ENCODE measurements around the gene CPT1B. TPM values are rescaled to one million over a fixed set of nuclear protein-coding genes. Genes with fewer than 3 reads are reported as not detected.

Gene CPT1B
- total and polyA plus RNA-seq, 10 of the 15 experiments (the other 5 are each of a cell fraction or from before 2014, with no cell fraction given), result 3.5 to 54.0 (median 21.7) TPM

DNA sequence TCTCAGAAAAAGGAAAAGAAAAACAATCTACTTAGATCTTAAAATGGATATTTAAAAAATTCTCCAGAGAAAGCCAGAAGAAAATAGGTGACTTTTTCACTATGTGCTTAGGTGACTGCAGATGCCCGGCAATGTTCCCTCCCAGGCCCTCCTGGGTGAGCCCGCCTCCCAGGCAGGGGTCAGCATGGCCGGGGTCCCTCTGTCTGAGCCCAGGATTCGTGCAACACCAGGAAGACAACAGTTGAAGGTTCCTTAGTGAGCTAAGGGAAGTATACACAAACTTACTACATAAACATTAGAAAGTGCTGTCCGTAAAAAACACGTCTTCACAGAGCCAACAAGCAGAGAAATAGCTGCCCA lies 33.9 kb upstream of the CPT1B start:
- RAD21 ChIA-PET (ENCODE audit: unreplicated experiment), result interaction anchor here (1.2 kb wide), 1 partner anchor 71 kb away, joined by 3 read pairs; no protein-coding TSS in a partner anchor
- no peak overlapping the region for H3K4me2 ChIP-seq (ENCODE audit: control insufficient read depth, insufficient read depth)

More for the DNA sequence above, 33.9 kb upstream of the CPT1B start:
- POLR2A ChIA-PET, result no interaction called here
- Histone ChIP-seq H3K4me1 (ENCODE audit: control insufficient read depth, insufficient read depth, low read length) (no peaks in the 10 kb centered on the region), H3K9ac (ENCODE audit: control insufficient read depth, insufficient read depth, low read length) (no peak overlapping the region), H3K79me2 (ENCODE audit: control insufficient read depth, insufficient read depth, low read length) (no peaks in the 10 kb centered on the region), H3K27ac (ENCODE audit: control insufficient read depth, insufficient read depth) (no peak overlapping the region), H3K27me3 (replicated peaks in 1 of 2; ENCODE audit: control insufficient read depth in 2 of 2, insufficient read depth in 2 of 2, low read length in 1 of 2) (no peaks in the 10 kb centered on the region; a peak in 1 of 4 replicates), H2AFZ (ENCODE audit: control insufficient read depth, low read depth, low read length) (no peak overlapping the region), H3K4me3 (no peak overlapping the region), H3K36me3 (ENCODE audit: control insufficient read depth in 2 of 2, insufficient read depth in 2 of 2, low read length in 1 of 2) (no peaks in the 10 kb centered on the region), H4K20me1 (ENCODE audit: control insufficient read depth, insufficient read depth) (no peaks in the 10 kb centered on the region), H3K9me3 (replicated peaks; ENCODE audit: control insufficient read depth, insufficient read depth, low read length) (no peaks in the 10 kb centered on the region)
- 40% methylated on average over 6 of the region's 6 CpGs for WGBS (ENCODE audit: insufficient coverage, insufficient replicate concordance, low lambda C conversion rate, missing lambda C conversion rate)
- DNase-seq (ENCODE audit: low read depth, low spot score), result no peak
- intact Hi-C loops (cut with micrococcal nuclease; ENCODE audit: unreplicated experiment) (no loop called here), in situ Hi-C loops (cut with MboI) (loop anchor here (10.0 kb wide), 1 partner anchor 357 kb away; the partner anchor contains the start of gene HDAC10)
- TF ChIP-seq IKZF2 (IDR thresholded peaks at IDR 0.05) (no peak), KAT2A (conservative IDR thresholded peaks at IDR 0.05; ENCODE audit: control insufficient read depth, low read depth, low read length) (no peak), POLR2AphosphoS2 (IDR thresholded peaks at IDR 0.05; ENCODE audit: low read depth, low read length) (no peak), IRF4 (IDR thresholded peaks at IDR 0.05; ENCODE audit: low read depth, low read length) (no peak), RCOR1 (conservative IDR thresholded peaks at IDR 0.05; ENCODE audit: low read depth, low read length) (no peak), RAD21 (IDR thresholded peaks at IDR 0.05; ENCODE audit: insufficient read depth, low read depth, low read length) (no peak), FOS (IDR thresholded peaks at IDR 0.05; ENCODE audit: borderline replicate concordance, extremely low read depth, insufficient read length) (no peak), SPI1 (IDR thresholded peaks at IDR 0.05; ENCODE audit: borderline replicate concordance, insufficient read depth, low read depth, low read length) (no peak)
- TF ChIP-seq, protein P1, sequence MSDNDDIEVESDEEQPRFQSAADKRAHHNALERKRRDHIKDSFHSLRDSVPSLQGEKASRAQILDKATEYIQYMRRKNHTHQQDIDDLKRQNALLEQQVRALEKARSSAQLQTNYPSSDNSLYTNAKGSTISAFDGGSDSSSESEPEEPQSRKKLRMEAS (IDR thresholded peaks at IDR 0.05; ENCODE audit: low read depth, low read length), result no peak
- TF ChIP-seq, protein P2, sequence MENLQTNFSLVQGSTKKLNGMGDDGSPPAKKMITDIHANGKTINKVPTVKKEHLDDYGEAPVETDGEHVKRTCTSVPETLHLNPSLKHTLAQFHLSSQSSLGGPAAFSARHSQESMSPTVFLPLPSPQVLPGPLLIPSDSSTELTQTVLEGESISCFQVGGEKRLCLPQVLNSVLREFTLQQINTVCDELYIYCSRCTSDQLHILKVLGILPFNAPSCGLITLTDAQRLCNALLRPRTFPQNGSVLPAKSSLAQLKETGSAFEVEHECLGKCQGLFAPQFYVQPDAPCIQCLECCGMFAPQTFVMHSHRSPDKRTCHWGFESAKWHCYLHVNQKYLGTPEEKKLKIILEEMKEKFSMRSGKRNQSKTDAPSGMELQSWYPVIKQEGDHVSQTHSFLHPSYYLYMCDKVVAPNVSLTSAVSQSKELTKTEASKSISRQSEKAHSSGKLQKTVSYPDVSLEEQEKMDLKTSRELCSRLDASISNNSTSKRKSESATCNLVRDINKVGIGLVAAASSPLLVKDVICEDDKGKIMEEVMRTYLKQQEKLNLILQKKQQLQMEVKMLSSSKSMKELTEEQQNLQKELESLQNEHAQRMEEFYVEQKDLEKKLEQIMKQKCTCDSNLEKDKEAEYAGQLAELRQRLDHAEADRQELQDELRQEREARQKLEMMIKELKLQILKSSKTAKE (IDR thresholded peaks at IDR 0.05; ENCODE audit: low read depth, poor library complexity, severe bottlenecking), result no peak
- TF ChIP-seq, protein P3, sequence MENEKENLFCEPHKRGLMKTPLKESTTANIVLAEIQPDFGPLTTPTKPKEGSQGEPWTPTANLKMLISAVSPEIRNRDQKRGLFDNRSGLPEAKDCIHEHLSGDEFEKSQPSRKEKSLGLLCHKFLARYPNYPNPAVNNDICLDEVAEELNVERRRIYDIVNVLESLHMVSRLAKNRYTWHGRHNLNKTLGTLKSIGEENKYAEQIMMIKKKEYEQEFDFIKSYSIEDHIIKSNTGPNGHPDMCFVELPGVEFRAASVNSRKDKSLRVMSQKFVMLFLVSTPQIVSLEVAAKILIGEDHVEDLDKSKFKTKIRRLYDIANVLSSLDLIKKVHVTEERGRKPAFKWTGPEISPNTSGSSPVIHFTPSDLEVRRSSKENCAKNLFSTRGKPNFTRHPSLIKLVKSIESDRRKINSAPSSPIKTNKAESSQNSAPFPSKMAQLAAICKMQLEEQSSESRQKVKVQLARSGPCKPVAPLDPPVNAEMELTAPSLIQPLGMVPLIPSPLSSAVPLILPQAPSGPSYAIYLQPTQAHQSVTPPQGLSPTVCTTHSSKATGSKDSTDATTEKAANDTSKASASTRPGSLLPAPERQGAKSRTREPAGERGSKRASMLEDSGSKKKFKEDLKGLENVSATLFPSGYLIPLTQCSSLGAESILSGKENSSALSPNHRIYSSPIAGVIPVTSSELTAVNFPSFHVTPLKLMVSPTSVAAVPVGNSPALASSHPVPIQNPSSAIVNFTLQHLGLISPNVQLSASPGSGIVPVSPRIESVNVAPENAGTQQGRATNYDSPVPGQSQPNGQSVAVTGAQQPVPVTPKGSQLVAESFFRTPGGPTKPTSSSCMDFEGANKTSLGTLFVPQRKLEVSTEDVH (IDR thresholded peaks at IDR 0.05; ENCODE audit: low read depth, partially characterized antibody), result no peak
- SMC1A ChIA-PET (ENCODE audit: uncharacterized antibody, unreplicated experiment), result no interaction called here
- BruUV-seq (replicated peaks), result no TSS peak
- CTCF ChIA-PET, result interaction anchor here (2.2 kb wide), 1 partner anchor 10 kb away, joined by 10 read pairs; no protein-coding TSS in a partner anchor
- no peak for FAIRE-seq
- ATAC-seq, result no peak
